ENCODE measurements around the gene IL1RL1. TPM values are rescaled to one million over a fixed set of nuclear protein-coding genes. Genes with fewer than 3 reads are reported as not detected.

IL1RL1 gene
- polyA plus RNA-seq, 1 donor: 0.46 TPM

- Histone ChIP-seq H3K27ac (ENCODE audit: low read length) (no peak overlapping the region), H3K27me3 (ENCODE audit: control insufficient read depth, insufficient read depth, low read length) (peaks cover 2% of the 10 kb centered on the region), H3K4me3 (ENCODE audit: low read length) (no peak overlapping the region), H3K9me3 (ENCODE audit: control insufficient read depth, low read depth, low read length) (no peaks in the 10 kb centered on the region), H3K4me1 (ENCODE audit: control insufficient read depth, insufficient read depth, low read length) (no peaks in the 10 kb centered on the region), H3K36me3 (ENCODE audit: control insufficient read depth, insufficient read depth, low read length) (no peaks in the 10 kb centered on the region)
- WGBS (ENCODE audit: insufficient coverage, low lambda C conversion rate): 100% methylated on average over 1 of the region's 2 CpGs
- DNase-seq: no peak
Observed at GRCh38 chr2:102276549-102277201, 34.7 kb upstream of the IL1RL1 start.

DNA sequence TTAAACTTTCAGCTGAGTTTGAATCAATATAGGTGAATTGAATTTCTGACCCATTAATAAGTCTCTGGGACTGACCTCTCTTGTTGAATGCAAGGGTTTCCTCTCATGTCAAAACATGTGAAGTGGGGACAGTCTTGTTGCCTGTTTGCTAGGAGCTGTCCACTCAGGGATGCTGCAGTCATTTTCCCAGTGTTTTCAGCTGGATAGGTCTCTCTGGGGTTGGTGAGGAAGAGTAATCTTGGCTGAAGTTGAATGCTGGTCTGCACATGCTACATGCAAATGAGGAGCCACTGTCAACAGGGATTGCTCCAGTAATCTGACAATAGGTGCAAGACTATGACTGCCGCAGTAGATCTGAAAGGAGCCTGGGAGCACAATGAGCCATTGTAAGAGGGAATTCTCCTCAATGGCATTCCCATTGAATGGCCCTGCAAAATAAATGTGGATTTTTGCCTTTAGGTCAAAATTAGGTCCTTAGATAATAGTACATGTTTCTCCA is 34.1 kb upstream of the IL1RL1 start:
- no CpG with 5 or more reads among the region's 1 CpG for WGBS (ENCODE audit: insufficient coverage, low lambda C conversion rate)
- peaks cover 2% of the 10 kb centered on the region for H3K27me3 ChIP-seq (ENCODE audit: control insufficient read depth, insufficient read depth, low read length)
- no peak for DNase-seq

DNA sequence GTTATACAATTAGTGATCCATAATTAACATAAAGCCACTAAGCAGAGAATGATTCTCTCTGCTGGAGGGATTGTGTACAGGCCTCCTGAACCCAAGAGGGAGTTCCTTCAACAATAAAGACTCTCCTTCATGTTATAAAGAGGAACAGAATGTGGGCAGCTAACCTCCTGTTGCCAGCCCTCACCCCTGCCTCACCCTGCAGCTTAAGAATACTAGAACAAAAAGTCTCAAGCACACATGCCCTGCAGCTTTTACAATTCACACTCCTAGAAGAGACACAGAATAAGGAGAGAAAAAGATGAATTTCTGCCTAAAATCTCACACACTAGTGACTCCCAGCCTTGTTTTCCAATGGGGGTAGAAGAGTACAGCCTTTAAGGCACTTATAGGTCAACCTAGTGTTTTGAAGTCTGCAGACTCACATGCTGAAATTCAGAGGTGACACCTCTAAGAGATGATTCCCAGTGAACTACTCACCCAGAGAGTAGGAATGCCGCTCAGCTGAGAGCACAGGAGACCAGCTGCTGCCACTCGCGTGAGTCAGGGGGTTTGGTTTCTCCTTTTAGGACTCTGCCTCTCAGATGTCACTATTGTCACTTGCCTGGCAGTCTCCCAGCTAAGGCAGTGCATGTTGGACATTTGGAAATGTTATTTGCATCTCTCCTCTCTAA is 32.5 kb upstream of the IL1RL1 start:
- DNase-seq: no peak
- Histone ChIP-seq H3K4me1 (ENCODE audit: control insufficient read depth, insufficient read depth, low read length) (no peaks in the 10 kb centered on the region), H3K36me3 (ENCODE audit: control insufficient read depth, insufficient read depth, low read length) (no peaks in the 10 kb centered on the region), H3K27me3 (ENCODE audit: control insufficient read depth, insufficient read depth, low read length) (peaks cover 2% of the 10 kb centered on the region), H3K9me3 (ENCODE audit: control insufficient read depth, low read depth, low read length) (no peaks in the 10 kb centered on the region), H3K27ac (ENCODE audit: low read length) (no peak overlapping the region), H3K4me3 (ENCODE audit: low read length) (no peak overlapping the region)
- WGBS (ENCODE audit: insufficient coverage, low lambda C conversion rate): no CpG with 5 or more reads among the region's 3 CpGs

More for the DNA sequence above, 34.1 kb upstream of the IL1RL1 start:
- Histone ChIP-seq H3K27ac (ENCODE audit: low read length) (no peak overlapping the region), H3K4me1 (ENCODE audit: control insufficient read depth, insufficient read depth, low read length) (no peaks in the 10 kb centered on the region), H3K36me3 (ENCODE audit: control insufficient read depth, insufficient read depth, low read length) (no peaks in the 10 kb centered on the region), H3K9me3 (ENCODE audit: control insufficient read depth, low read depth, low read length) (no peaks in the 10 kb centered on the region), H3K4me3 (ENCODE audit: low read length) (no peak overlapping the region)

DNA sequence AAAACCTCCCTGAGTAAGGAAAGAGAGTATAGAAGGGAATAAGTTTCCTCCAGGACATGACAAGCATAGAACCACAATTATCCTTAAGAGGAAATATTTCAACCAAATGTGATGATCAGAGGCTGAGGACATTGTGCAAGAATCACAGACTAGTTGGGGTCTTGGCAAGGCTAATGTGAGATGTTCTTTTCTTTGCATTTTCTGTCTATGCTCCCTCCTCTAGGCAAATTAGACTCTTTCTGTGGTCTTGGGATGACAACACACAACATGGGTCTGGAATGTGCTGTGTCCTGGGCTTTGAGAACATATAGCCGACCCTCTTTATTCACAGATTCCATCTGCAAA is 32.0 kb upstream of the IL1RL1 start:
- no peaks in the 10 kb centered on the region for H3K9me3 ChIP-seq (ENCODE audit: control insufficient read depth, low read depth, low read length)

GRCh38 chr2:102282678-102283091 is 28.7 kb upstream of the IL1RL1 start:
- Histone ChIP-seq H3K4me1 (ENCODE audit: control insufficient read depth, insufficient read depth, low read length) (no peaks in the 10 kb centered on the region), H3K9me3 (ENCODE audit: control insufficient read depth, low read depth, low read length) (no peaks in the 10 kb centered on the region), H3K27ac (ENCODE audit: low read length) (no peak overlapping the region), H3K36me3 (ENCODE audit: control insufficient read depth, insufficient read depth, low read length) (no peaks in the 10 kb centered on the region), H3K4me3 (ENCODE audit: low read length) (no peak overlapping the region), H3K27me3 (ENCODE audit: control insufficient read depth, insufficient read depth, low read length) (peaks cover 2% of the 10 kb centered on the region)
- DNase-seq: no peak
- WGBS (ENCODE audit: insufficient coverage, low lambda C conversion rate): 92% methylated on average over 2 of the region's 2 CpGs

More for the DNA sequence above, 32.0 kb upstream of the IL1RL1 start:
- H3K27me3 ChIP-seq (ENCODE audit: control insufficient read depth, insufficient read depth, low read length): peaks cover 2% of the 10 kb centered on the region
- no peak overlapping the region for H3K4me3 ChIP-seq (ENCODE audit: low read length)
- no peaks in the 10 kb centered on the region for H3K36me3 ChIP-seq (ENCODE audit: control insufficient read depth, insufficient read depth, low read length)
- H3K27ac ChIP-seq (ENCODE audit: low read length): no peak overlapping the region
- WGBS (ENCODE audit: insufficient coverage, low lambda C conversion rate): no CpG with 5 or more reads among the region's 1 CpG
- H3K4me1 ChIP-seq (ENCODE audit: control insufficient read depth, insufficient read depth, low read length): no peaks in the 10 kb centered on the region
- no peak for DNase-seq

DNA sequence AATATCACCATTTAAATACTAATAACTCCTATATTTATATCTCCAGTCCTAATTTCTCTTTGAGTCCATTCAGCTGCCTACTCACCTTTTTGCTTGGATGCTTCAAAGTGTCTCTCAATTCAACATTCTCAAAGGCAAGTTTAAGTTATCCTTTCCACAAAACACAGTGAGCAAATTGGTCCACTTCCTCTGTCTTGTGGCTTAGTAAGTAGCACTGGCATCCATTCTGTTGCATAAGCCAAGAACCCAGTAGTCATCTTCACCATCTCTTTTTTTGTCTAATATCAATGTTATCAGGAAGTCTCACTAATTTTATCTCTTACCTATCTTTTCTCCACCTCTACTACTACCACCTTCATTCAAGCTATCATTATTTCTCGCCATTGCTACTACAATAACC is 27.4 kb upstream of the IL1RL1 start:
- H3K9me3 ChIP-seq (ENCODE audit: control insufficient read depth, low read depth, low read length): no peaks in the 10 kb centered on the region
- DNase-seq: no peak
- H3K27ac ChIP-seq (ENCODE audit: low read length): no peak overlapping the region
- H3K27me3 ChIP-seq (ENCODE audit: control insufficient read depth, insufficient read depth, low read length): peaks cover 2% of the 10 kb centered on the region
- H3K4me1 ChIP-seq (ENCODE audit: control insufficient read depth, insufficient read depth, low read length): no peaks in the 10 kb centered on the region
- H3K36me3 ChIP-seq (ENCODE audit: control insufficient read depth, insufficient read depth, low read length): no peaks in the 10 kb centered on the region
- no peak overlapping the region for H3K4me3 ChIP-seq (ENCODE audit: low read length)
- WGBS (ENCODE audit: insufficient coverage, low lambda C conversion rate): 100% methylated on average over 1 of the region's 1 CpG

GRCh38 chr2:102284611-102285010 is 26.8 kb upstream of the IL1RL1 start:
- Histone ChIP-seq H3K9me3 (ENCODE audit: control insufficient read depth, low read depth, low read length) (no peaks in the 10 kb centered on the region), H3K36me3 (ENCODE audit: control insufficient read depth, insufficient read depth, low read length) (no peaks in the 10 kb centered on the region), H3K27ac (ENCODE audit: low read length) (no peak overlapping the region), H3K4me1 (ENCODE audit: control insufficient read depth, insufficient read depth, low read length) (no peaks in the 10 kb centered on the region), H3K27me3 (ENCODE audit: control insufficient read depth, insufficient read depth, low read length) (peaks cover 2% of the 10 kb centered on the region), H3K4me3 (ENCODE audit: low read length) (no peak overlapping the region)
- 80% methylated on average over 1 of the region's 3 CpGs for WGBS (ENCODE audit: insufficient coverage, low lambda C conversion rate)
- DNase-seq: no peak

GRCh38 chr2:102285368-102285767 is 26.0 kb upstream of the IL1RL1 start:
- Histone ChIP-seq H3K27ac (ENCODE audit: low read length) (no peak overlapping the region), H3K27me3 (ENCODE audit: control insufficient read depth, insufficient read depth, low read length) (peaks cover 2% of the 10 kb centered on the region), H3K9me3 (ENCODE audit: control insufficient read depth, low read depth, low read length) (no peaks in the 10 kb centered on the region), H3K4me1 (ENCODE audit: control insufficient read depth, insufficient read depth, low read length) (no peaks in the 10 kb centered on the region), H3K4me3 (ENCODE audit: low read length) (no peak overlapping the region), H3K36me3 (ENCODE audit: control insufficient read depth, insufficient read depth, low read length) (no peaks in the 10 kb centered on the region)
- 80% methylated on average over 2 of the region's 2 CpGs for WGBS (ENCODE audit: insufficient coverage, low lambda C conversion rate)
- no peak for DNase-seq

DNA sequence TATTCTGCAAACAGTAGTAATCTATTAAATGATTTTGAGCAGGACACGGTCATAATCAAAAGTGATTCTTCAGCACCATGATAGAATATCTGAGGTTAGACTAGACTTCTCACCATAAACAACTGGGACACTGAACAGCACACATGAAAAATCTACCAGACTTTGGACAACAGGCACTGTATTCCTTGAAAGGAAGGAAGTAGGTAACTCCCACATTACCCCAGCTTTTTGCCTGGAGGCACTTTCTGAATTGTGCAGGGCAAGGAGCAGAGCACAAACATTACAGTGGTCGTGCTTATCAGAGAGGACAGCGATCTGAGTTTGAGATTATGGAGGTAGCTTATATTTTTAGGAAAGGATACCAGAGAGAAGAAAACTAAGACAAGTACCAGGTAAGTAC is 25.3 kb upstream of the IL1RL1 start:
- no peak overlapping the region for H3K27ac ChIP-seq (ENCODE audit: low read length)
- no peaks in the 10 kb centered on the region for H3K4me1 ChIP-seq (ENCODE audit: control insufficient read depth, insufficient read depth, low read length)
- no peaks in the 10 kb centered on the region for H3K36me3 ChIP-seq (ENCODE audit: control insufficient read depth, insufficient read depth, low read length)
- H3K27me3 ChIP-seq (ENCODE audit: control insufficient read depth, insufficient read depth, low read length): peaks cover 1% of the 10 kb centered on the region
- no peak for DNase-seq
- H3K4me3 ChIP-seq (ENCODE audit: low read length): no peak overlapping the region
- no CpG with 5 or more reads among the region's 3 CpGs for WGBS (ENCODE audit: insufficient coverage, low lambda C conversion rate)
- no peaks in the 10 kb centered on the region for H3K9me3 ChIP-seq (ENCODE audit: control insufficient read depth, low read depth, low read length)

DNA sequence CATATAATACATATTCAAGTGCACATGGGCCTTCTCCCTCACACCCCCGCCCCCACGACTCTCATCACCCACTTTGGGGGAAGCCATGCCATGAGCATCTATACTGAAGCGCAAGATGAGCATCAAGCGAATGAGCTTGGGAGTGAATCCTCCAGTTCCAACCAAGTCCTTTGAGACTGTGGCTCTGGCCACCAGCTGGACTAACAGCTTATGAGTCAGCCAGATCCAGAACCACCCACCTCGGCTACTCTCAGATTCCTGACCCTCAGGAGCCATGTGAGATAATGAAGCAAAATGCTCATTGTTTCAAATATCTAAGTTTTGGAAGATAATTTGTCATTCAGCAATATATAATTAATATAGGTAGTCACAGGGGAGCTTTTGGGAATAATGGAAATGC is 22.2 kb upstream of the IL1RL1 start:
- no peaks in the 10 kb centered on the region for H3K4me1 ChIP-seq (ENCODE audit: control insufficient read depth, insufficient read depth, low read length)
- peaks cover 3% of the 10 kb centered on the region for H3K27me3 ChIP-seq (ENCODE audit: control insufficient read depth, insufficient read depth, low read length)
- no CpG with 5 or more reads among the region's 5 CpGs for WGBS (ENCODE audit: insufficient coverage, low lambda C conversion rate)
- H3K36me3 ChIP-seq (ENCODE audit: control insufficient read depth, insufficient read depth, low read length): no peaks in the 10 kb centered on the region
- H3K9me3 ChIP-seq (ENCODE audit: control insufficient read depth, low read depth, low read length): no peaks in the 10 kb centered on the region
- H3K4me3 ChIP-seq (ENCODE audit: low read length): no peak overlapping the region
- no peak overlapping the region for H3K27ac ChIP-seq (ENCODE audit: low read length)
- no peak for DNase-seq

DNA sequence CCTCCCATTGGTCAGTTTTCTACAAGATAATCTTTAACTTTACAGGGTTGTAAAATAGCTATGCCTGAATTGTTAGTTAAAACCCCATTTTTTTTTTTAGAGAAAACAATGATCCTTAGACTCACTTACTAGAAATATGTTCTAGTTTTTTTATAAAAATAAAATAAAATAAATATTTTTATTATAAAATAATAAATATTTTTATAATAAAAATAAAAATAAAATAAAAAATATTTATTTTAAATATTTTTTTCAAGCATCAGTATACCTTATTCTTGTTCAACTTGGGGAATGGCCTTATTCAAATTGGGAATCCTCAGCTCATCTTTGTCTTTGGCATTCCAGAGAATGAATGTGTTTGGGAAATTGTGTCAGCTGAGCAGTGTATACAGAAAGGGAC is 20.8 kb upstream of the IL1RL1 start:
- Histone ChIP-seq H3K27ac (ENCODE audit: low read length) (no peak overlapping the region), H3K27me3 (ENCODE audit: control insufficient read depth, insufficient read depth, low read length) (peaks cover 5% of the 10 kb centered on the region), H3K36me3 (ENCODE audit: control insufficient read depth, insufficient read depth, low read length) (no peaks in the 10 kb centered on the region), H3K9me3 (ENCODE audit: control insufficient read depth, low read depth, low read length) (no peaks in the 10 kb centered on the region), H3K4me1 (ENCODE audit: control insufficient read depth, insufficient read depth, low read length) (no peaks in the 10 kb centered on the region), H3K4me3 (ENCODE audit: low read length) (no peak overlapping the region)
- DNase-seq: no peak
